ENCODE results near the gene GFER.

GFER gene

GRCh38 chr16:1974157-1975070 lies 9.6 kb upstream of the GFER start:
- no peak for DNase-seq (ENCODE audit: low spot score)

GRCh38 chr16:1975432-1976215 lies 8.4 kb upstream of the GFER start:
- no peak for DNase-seq (ENCODE audit: low spot score)

- no peak for DNase-seq (ENCODE audit: low spot score)
These were observed 7.8 kb upstream of the GFER start for GRCh38 chr16:1976216-1976520.

GRCh38 chr16:1976951-1977874 lies 6.8 kb upstream of the GFER start:
- no peak for DNase-seq (ENCODE audit: low spot score)

- no peak for DNase-seq (ENCODE audit: low spot score)
These were observed 6.1 kb upstream of the GFER start for GRCh38 chr16:1977875-1978268.

GRCh38 chr16:1978476-1979120 lies 5.4 kb upstream of the GFER start:
- DNase-seq (ENCODE audit: low spot score) = no peak

- no peak for DNase-seq (ENCODE audit: low spot score)
These were observed 4.5 kb upstream of the GFER start for GRCh38 chr16:1979271-1980029.

GRCh38 chr16:1980030-1980769 lies 3.8 kb upstream of the GFER start:
- DNase-seq (ENCODE audit: low spot score) = no peak

- DNase-seq (ENCODE audit: low spot score) = no peak
These were observed 3.3 kb upstream of the GFER start for GRCh38 chr16:1980770-1981087.

- DNase-seq (ENCODE audit: low spot score) = no peak
These were observed 2.6 kb upstream of the GFER start, which contains the start of gene NOXO1 for GRCh38 chr16:1981398-1981836. NOXO1 (minus strand) TSS chr16:1981469; CDS start chr16:1981179, 290 bp downstream.

- DNase-seq (ENCODE audit: low spot score) = no peak
These were observed 2.0 kb upstream of the GFER start for GRCh38 chr16:1982013-1982433.

GRCh38 chr16:1982991-1983543 lies 926 bp upstream of the GFER start:
- DNase-seq (ENCODE audit: low spot score) = no peak

- no peak for DNase-seq (ENCODE audit: low spot score)
These were observed 593 bp downstream of the GFER start for GRCh38 chr16:1984347-1985225.

GRCh38 chr16:1985466-1986150 lies 1.6 kb downstream of the GFER start:
- DNase-seq (ENCODE audit: low spot score) = no peak

- DNase-seq (ENCODE audit: low spot score) = no peak
These were observed 3.2 kb downstream of the GFER start for GRCh38 chr16:1987198-1987597.

GRCh38 chr16:1989209-1990100 lies 5.5 kb downstream of the GFER start, which contains the start of gene SYNGR3:
SYNGR3 (plus strand) TSS chr16:1989970; CDS start chr16:1990103, 133 bp downstream.
- DNase-seq (ENCODE audit: low spot score) = no peak

- no peak for DNase-seq (ENCODE audit: low spot score)
These were observed 6.0 kb downstream of the GFER start for GRCh38 chr16:1990101-1990350.
